Activated CD4-positive, alpha-beta T cell treated with anti-CD3 and anti-CD28 coated beads, Interleukin-10, Interleukin-2, amounts not matched to agents 100 ng/mL and 50 ng/mL, durations not matched to agents 16 hours and 8 hours (primary cell): ENCODE data around the gene CBLC.

Experiments
- DNase-seq: peaks from one replicate; pipeline ENCODE4 v3.0.0-alpha.2; 2020

The CBLC gene

DNA sequence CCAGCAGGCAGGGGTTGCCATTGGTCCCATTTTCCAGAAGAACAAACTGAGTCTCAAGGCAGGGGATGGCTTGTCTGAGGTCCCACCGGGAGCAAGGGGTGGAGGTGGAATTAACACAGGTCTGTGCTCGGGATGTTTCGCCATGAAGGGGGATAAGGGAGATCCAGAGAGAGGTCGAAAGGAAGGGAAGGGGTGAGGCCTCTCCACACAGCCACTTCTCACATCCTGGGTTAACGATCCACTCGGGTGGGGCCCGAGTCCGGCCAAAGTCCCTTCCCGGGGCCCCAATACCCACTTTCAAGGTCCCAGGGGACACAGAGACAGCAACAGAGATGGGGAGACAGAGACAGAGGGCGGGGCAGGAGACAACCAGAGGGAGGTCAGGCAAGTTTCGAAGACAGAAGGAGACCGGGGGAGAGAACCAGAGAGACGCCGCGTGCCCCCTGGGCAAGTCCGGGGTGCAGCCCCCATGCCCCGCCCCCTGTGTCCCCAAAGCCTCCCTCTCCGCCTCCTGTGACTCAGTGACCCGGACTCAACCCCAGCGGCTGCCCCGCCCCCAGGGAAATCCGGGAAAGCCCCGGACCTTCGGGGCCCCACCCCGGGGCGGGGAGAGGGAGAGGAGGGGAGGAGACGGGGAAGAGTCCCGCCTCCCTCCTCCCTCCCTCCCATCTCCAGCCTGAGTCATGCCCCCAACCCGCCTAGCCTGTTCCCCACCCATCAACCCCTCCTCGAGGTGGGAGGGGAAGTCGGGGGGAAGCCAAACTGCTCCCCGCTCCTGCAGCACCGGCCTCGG lies 30.5 kb upstream of the CBLC start:
- DNase-seq: peak; percentile 96

DNA sequence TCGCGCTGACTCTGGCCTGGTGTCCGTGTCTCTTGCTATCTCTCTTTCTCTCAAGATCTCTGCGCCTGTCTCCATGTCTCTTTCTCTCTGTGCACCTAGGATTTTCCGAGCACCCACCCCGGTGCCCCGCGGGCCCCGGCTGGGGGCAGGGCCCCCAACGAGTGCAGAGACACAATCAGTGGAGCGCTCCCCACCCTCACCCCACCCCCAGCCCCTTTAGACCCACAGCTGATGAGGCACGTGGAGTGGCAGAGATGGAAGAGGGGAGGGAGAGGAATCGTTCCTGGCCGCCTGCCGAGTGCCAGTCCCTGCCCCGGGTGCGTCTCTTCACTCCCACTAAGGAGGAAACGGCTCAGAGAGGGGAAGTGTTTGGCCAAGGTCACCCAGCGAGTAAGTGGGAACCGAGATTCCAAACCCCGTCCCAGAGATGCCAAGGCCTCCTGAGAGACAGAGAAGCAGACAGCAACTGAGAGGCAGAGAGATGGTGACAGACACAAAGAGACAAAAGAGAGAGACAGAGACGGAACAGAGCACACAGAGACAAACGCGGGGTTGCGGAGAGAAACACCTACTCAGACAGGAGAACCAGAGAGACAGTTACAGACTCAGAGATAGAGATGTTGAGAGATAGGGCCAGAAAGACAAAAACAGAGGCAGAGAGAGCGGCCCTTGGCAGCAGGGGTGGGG lies 29.8 kb upstream of the CBLC start:
- DNase-seq: no peak

GRCh38 chr19:44748426-44749254 lies 29.1 kb upstream of the CBLC start, which contains the start of gene BCL3:
Gene BCL3 (plus strand): TSS chr19:44748708. CDS start chr19:44748791, 83 bp downstream.
- DNase-seq: peak; percentile 88

DNA sequence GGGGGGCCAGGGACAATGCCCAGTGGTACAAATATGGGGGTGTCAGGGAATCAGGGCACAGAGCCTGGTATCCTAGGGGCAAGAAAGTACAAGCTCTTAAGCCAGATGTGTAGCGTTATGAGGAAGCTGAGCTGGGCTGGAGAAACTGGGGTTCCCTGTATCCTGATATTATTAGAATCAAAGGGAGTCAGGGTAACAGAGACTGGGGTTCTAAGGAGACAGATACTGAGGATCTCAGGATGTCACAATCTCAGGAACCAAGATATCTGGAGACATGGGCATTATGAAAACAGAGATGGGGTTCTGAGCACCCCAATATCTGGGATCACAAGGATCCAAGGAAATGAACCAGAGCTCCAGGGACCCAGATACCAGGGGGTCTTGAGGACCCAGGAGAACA lies 28.4 kb upstream of the CBLC start:
- no peak for DNase-seq

DNA sequence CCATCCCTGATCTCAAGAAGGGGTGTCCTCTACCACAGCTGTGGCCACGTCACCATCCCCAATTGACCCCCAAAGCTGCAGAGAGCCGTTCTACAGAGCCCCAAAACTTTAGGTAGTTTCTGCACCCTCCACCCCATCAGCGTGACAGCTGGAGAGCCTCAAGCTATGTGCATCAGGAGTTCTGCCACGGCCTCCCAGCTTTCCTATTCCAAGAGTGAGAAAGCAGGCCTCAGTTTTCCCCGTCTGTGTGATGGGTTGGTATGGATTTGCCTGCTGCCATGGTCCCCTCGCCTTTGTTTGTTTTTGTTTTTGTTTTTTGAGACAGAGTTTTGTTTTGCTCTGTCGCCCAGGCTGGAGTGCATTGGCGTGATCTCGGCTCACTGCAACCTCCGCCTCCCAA lies 27.7 kb upstream of the CBLC start:
- no peak for DNase-seq

DNA sequence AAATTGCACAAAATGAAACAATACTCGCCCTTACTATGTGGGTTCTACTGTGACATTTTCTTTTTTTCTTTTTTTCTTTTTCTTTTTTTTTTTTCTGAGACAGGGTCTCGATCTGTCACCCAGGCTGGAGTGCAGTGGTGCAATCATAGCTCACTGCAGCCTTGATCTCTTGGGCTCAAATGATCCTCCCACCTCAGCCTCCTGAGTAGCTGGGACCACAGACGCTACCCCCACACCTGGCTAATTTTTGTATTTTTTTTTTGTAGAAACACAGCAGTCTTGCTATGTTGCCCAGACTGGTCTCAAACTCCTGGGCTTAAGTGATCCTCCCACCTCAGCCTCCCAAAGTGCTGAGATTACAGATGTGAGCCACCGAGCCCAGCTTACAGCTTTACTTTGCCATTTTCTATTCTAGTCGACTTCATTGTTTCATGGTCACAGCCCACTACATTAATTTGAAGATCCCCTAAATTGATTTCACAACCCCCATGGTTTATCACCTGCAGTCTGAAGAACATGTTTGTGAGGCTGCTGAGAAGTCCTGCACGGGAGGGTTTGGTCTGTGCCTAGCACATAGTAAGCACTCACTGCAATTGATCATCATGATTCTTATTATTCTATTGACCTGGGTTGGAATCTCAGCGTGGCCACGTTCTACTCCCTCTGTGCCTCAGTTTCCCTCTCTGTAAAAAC lies 25.4 kb upstream of the CBLC start:
- peak; percentile 29 for DNase-seq

GRCh38 chr19:44752816-44753625 lies 24.7 kb upstream of the CBLC start:
- peak; percentile 98 for DNase-seq

DNA sequence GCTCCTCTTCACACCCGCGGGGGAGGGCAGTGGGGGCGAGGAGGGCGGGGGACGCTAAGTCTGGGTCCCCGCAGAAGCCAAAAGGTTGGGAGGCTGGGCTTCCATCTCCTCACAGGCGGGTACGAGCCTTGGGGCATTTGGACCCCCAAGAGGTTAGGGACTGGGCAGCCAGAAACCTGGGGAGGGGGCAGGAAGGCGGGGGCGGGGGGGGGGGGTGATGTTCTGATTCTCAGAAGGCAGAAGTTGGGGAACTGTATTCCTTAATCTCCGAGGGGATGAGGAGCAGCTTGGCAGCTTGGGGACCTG lies 24.1 kb upstream of the CBLC start:
- DNase-seq: no peak

DNA sequence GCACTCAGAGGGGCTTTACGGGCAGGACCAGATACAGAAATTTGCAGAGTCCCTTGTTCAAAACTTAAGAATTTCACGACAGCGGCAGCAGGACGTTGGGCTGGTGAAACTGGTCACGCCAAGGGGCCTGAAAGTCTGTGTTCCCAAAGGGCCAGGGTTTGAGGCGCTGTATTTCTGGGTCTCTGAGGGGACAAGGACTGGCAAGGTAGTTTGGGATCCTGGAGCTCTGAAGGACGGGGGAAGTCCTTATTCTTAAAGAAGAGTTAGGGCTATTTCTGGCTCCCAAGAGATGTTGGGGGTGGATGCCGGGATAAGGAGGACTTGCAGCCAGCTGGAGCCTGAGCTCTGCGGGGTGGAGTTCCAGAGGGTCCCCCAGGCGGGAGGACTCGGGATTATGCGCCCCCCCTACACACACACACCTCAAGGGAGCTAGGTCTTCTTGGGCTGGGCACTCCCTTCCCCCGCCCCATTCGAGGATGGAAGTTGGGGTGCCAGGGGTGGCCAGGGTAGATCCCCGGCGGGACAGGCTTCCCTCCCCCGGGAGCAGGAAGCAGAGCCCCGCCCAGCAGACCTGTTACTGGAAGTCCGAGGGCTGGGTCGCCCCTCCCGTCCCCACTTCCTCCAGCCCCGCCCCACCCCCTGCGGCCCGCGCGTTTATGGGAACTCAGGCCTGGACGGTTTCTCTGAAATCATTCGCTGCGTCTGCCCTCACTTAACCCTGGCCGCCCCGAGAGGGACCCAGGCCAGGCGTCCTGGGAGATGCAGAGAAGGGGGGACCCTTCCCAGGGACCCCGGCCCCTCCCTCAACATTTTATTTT lies 23.5 kb upstream of the CBLC start:
- DNase-seq: peak; percentile 94

- no peak for DNase-seq
Observed at GRCh38 chr19:44754750-44755080, 23.0 kb upstream of the CBLC start.

- no peak for DNase-seq
Observed at GRCh38 chr19:44755219-44755618, 22.5 kb upstream of the CBLC start.

DNA sequence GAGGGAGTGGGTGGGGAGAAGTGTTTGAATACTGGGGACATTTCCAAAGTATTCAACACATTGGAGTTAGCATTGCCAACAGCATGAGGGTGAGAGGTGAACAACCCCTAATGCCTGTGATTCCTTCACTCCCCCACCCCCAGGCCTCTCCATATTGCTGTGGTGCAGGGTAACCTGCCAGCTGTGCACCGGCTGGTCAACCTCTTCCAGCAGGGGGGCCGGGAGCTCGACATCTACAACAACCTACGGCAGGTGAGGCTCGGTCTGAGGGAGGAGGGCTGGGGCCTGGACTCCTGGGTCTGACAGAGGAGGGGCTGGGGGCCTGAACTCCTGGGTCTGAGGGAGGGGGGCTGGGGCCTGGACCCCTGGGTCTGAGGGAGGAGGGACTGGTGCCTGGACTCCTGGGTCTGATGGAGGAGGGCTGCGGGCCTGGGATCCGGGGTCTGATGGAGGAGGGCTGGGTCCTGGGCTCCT lies 21.6 kb upstream of the CBLC start:
- no peak for DNase-seq

DNA sequence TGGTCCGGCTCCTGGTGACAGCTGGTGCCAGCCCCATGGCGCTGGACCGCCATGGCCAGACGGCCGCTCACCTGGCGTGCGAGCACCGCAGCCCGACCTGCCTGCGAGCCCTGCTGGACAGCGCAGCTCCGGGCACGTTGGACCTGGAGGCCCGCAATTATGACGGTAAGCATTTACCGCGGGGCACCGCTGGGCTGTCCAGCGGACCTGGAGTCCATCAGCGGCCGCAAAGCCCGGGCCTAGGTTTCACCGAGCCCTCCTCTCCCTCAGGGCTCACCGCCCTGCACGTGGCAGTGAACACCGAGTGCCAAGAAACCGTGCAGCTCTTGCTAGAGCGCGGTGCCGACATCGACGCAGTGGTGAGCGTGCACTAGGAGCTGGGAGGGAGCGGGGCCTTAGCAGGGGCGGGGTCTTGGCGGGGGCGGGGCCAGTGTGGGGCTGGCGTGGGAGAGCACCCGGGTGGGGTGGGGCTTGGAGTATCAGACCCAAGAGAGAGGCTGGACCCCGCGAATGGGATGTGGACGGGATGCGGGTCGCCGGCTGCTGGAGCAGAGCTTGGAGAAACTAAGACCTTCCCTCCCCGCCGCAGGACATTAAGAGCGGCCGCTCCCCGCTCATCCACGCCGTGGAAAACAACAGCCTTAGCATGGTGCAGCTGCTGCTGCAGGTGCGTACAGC lies 20.5 kb upstream of the CBLC start:
- DNase-seq: no peak

- DNase-seq: no peak
Observed at GRCh38 chr19:44757735-44758505, 19.8 kb upstream of the CBLC start.

DNA sequence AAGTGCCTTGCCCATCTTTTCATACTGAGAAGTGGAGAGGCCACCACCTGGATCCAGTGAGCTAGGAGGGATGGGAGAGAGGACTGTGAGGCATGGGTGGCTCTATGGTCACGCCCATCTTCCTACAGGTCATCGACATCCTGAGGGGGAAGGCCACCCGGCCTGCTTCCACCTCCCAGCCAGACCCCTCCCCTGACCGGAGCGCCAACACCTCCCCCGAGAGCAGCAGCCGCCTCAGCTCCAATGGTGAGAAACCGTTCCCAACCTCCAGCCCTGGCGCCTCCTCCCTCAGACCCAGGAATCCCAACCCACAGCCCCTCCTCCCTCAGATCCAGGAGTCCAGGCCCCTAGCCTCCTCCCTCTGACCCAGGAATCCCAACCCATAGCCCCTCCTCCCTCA lies 19.1 kb upstream of the CBLC start:
- no peak for DNase-seq

DNA sequence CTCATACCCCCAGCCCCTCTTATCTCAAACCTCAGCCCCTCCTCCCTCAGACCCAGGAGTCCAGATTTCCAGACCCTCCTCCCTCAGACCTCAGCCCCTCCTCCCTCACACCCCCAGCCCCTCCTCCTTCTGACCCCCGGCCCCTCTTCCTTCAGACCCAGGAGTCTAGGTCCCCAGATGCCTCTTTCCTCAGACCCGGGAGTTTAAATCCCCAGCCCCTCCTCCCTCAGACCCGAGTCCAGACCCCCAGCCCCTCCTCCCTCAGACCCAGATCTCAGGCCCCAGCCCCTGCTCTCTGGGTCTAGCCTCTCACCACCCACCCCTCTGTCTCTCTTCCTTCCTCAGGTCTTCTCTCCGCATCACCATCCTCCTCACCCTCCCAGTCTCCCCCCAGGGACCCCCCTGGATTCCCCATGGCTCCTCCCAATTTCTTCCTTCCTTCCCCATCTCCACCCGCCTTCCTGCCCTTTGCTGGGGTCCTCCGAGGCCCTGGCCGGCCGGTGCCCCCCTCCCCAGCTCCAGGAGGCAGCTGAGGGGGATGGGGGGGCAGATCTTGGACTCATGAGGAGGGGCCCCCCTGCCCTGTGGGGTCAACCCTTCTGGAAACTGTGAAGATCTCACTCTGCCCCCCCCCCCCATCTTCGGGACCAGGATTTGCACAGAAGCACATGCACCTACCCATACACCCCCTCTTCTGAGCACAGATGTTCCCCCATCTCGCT lies 18.4 kb upstream of the CBLC start:
- DNase-seq: no peak

DNA sequence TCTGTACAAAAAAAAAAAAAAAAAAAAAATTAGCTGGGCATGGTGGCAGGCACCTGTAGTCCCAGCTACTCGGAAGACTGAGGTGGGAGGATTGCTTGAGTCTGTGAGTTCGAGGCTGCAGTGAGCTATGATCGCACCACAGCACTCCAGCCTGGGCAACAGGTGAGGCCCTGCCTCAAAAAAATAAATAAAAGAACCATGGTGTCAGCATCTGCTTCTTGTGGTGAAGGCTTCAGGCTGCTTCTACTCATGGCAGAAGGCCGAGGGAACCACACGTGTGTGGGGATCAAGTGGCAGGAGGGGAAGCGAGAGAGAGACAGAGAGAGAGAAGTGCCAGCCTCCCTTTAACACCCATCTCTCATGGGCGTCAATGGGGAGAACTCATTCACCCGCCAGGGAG lies 15.7 kb upstream of the CBLC start:
- DNase-seq: no peak

DNA sequence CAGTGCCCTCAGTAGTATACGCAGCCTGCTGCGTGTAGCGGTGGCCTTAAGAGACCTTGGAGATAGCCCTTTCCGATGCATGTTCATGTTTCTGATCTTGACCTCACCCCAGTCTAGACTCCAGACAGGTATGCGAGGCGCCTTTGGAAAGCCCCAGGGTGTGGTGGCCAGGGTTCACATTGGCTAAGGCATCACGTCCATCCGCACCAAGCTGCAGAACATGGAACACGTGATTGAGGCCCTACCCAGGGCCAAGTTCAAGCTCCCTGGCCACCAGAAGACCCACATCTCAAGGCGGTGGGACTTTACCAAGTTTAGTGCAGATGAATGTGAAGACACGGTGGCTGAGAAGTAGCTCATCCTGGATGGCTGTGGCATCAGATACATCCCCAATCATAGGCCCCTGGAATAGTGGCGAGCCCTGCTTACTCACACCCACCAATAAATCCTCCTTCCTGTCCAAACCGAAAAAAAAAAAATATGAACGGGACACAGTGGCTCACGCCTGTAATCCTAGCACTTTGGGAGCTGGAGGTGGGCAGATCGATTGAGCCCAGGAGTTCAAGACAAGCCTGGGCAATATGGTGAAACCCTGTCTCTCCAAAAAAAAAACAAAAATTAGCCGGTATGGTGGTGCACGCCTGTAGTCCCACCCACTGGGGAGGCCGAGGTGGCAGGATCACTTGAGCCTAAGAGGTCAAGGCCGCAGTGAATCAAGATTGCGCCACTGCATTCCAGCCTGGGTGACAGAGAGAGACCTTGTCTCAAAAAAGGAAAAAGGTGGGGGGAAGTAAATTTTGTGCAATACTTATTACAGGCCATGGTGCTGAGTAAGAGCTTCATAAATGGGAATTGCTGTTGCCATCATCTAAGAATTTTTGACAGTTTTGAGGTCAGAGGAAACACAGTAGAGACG lies 12.4 kb upstream of the CBLC start:
- no peak for DNase-seq
